Ectodermal cell (in vitro differentiated cells): ENCODE measurements around the gene UGT1A10.
"Not testable (repeated sequence)": the region's sequence is repeated elsewhere in the genome, so short reads cannot be mapped to it uniquely, and the experiment has no call there.

Experiments
- H3K27ac ChIP-seq: 2 replicates; pipeline ENCODE4 v1.7.0; 2013; ENCODE audit warnings: mild to moderate bottlenecking, low read depth, low read length; ENCODE audit not compliant: insufficient read depth, poor library complexity, severe bottlenecking
- H3K27me3 ChIP-seq: 2 replicates; pipeline ENCODE4 v1.7.0; 2013; ENCODE audit warnings: mild to moderate bottlenecking, low read length; ENCODE audit not compliant: insufficient read depth, control insufficient read depth, poor library complexity, severe bottlenecking
- H3K36me3 ChIP-seq: one replicate; pipeline ENCODE4 v1.7.0; 2013; ENCODE audit warnings: low read length; ENCODE audit not compliant: control insufficient read depth, insufficient read depth
- H3K4me1 ChIP-seq: one replicate; pipeline ENCODE4 v1.7.0; 2013; ENCODE audit warnings: low read length; ENCODE audit not compliant: control insufficient read depth, insufficient read depth
- H3K4me3 ChIP-seq: 2 replicates; pipeline ENCODE4 v1.7.0; 2013; ENCODE audit warnings: low read depth, low read length, control low read depth; ENCODE audit not compliant: insufficient read depth
- H3K9me3 ChIP-seq: 2 replicates; pipeline ENCODE4 v1.7.0; 2013; ENCODE audit warnings: mild to moderate bottlenecking, low read length, moderate library complexity; ENCODE audit not compliant: control insufficient read depth
- WGBS, 2 experiments: methylation state at CpG; one replicate each; pipeline ENCODE4 v1.1.7; 2013; ENCODE audit warnings: missing lambda C conversion rate in 2 of 2; 5-methylcytosine and 5-hydroxymethylcytosine counted together

The UGT1A10 gene

GRCh38 chr2:233654501-233654900, 18.3 kb downstream of the UGT1A10 start:
- Histone ChIP-seq H3K27ac (no peak overlapping the region), H3K27me3 (no peaks in the 10 kb centered on the region), H3K36me3 (no peaks in the 10 kb centered on the region), H3K4me3 (no peak overlapping the region), H3K9me3 (no peaks in the 10 kb centered on the region), H3K4me1 (no peaks in the 10 kb centered on the region)
- 87 to 88% methylated on average over 5 of the region's 6 CpGs for WGBS, 2 experiments

GRCh38 chr2:233655043-233655442, 18.8 kb downstream of the UGT1A10 start:
- Histone ChIP-seq H3K36me3 (no peaks in the 10 kb centered on the region), H3K4me1 (no peaks in the 10 kb centered on the region), H3K4me3 (no peak overlapping the region), H3K27me3 (no peaks in the 10 kb centered on the region), H3K27ac (no peak overlapping the region), H3K9me3 (no peaks in the 10 kb centered on the region)
- WGBS, 2 experiments = 78 to 81% methylated on average over 1 of the region's 1 CpG

GRCh38 chr2:233655943-233656342, 19.7 kb downstream of the UGT1A10 start:
- not testable (repeated sequence) for H3K27ac ChIP-seq, H3K27me3 ChIP-seq, H3K9me3 ChIP-seq, H3K4me1 ChIP-seq, H3K4me3 ChIP-seq, H3K36me3 ChIP-seq
- 89 to 100% methylated on average over 2 of the region's 3 CpGs for WGBS, 2 experiments

- Histone ChIP-seq H3K27me3 (no peaks in the 10 kb centered on the region), H3K4me1 (no peaks in the 10 kb centered on the region), H3K36me3 (no peaks in the 10 kb centered on the region), H3K4me3 (no peak overlapping the region), H3K9me3 (no peaks in the 10 kb centered on the region), H3K27ac (no peak overlapping the region)
- 95 to 96% methylated on average over 10 of the region's 10 CpGs for WGBS, 2 experiments
These were observed 20.2 kb downstream of the UGT1A10 start for GRCh38 chr2:233656443-233656842.

GRCh38 chr2:233658610-233659009, 22.4 kb downstream of the UGT1A10 start:
- Histone ChIP-seq H3K4me3 (no peak overlapping the region), H3K36me3 (no peaks in the 10 kb centered on the region), H3K27ac (no peak overlapping the region), H3K9me3 (no peaks in the 10 kb centered on the region), H3K27me3 (no peaks in the 10 kb centered on the region), H3K4me1 (no peaks in the 10 kb centered on the region)

GRCh38 chr2:233663911-233664310, 27.7 kb downstream of the UGT1A10 start:
- no peak overlapping the region for H3K4me3 ChIP-seq
- no peaks in the 10 kb centered on the region for H3K36me3 ChIP-seq
- no peaks in the 10 kb centered on the region for H3K27me3 ChIP-seq
- no peaks in the 10 kb centered on the region for H3K4me1 ChIP-seq
- H3K27ac ChIP-seq = no peak overlapping the region
- WGBS, 2 experiments = 82 to 87% methylated on average over 1 of the region's 1 CpG
- H3K9me3 ChIP-seq = no peaks in the 10 kb centered on the region

- no peaks in the 10 kb centered on the region for H3K27me3 ChIP-seq
- H3K27ac ChIP-seq = no peak overlapping the region
- no peak overlapping the region for H3K4me3 ChIP-seq
- H3K4me1 ChIP-seq = no peaks in the 10 kb centered on the region
- WGBS, 2 experiments = 96 to 98% methylated on average over 4 of the region's 4 CpGs
- H3K9me3 ChIP-seq = no peaks in the 10 kb centered on the region
- no peaks in the 10 kb centered on the region for H3K36me3 ChIP-seq
These were observed 32.5 kb downstream of the UGT1A10 start for GRCh38 chr2:233668605-233669260.

- WGBS, 2 experiments = 93 to 94% methylated on average over 5 of the region's 5 CpGs
- no peaks in the 10 kb centered on the region for H3K36me3 ChIP-seq
- H3K4me1 ChIP-seq = no peaks in the 10 kb centered on the region
- no peak within 1 kb of the TSS for H3K27ac ChIP-seq
- no peaks in the 10 kb centered on the region for H3K27me3 ChIP-seq
- H3K4me3 ChIP-seq = no peak within 1 kb of the TSS
- H3K9me3 ChIP-seq = no peaks in the 10 kb centered on the region
These were observed 35.3 kb downstream of the UGT1A10 start, which contains the start of gene UGT1A9 for GRCh38 chr2:233671290-233672161. TSS of gene UGT1A9 (plus strand) at chr2:233671898. CDS start at chr2:233671935, 37 bp downstream.

GRCh38 chr2:233672886-233673285, 36.6 kb downstream of the UGT1A10 start:
- Histone ChIP-seq H3K9me3 (no peaks in the 10 kb centered on the region), H3K36me3 (no peaks in the 10 kb centered on the region), H3K4me3 (no peak overlapping the region), H3K27me3 (no peaks in the 10 kb centered on the region), H3K27ac (no peak overlapping the region), H3K4me1 (no peaks in the 10 kb centered on the region)
- no CpG with 5 or more reads among the region's 3 CpGs for WGBS, 2 experiments

- H3K27ac ChIP-seq = no peak overlapping the region
- no peaks in the 10 kb centered on the region for H3K27me3 ChIP-seq
- no peaks in the 10 kb centered on the region for H3K36me3 ChIP-seq
- H3K9me3 ChIP-seq = no peaks in the 10 kb centered on the region
- H3K4me1 ChIP-seq = no peaks in the 10 kb centered on the region
- no peak overlapping the region for H3K4me3 ChIP-seq
These were observed 37.6 kb downstream of the UGT1A10 start for GRCh38 chr2:233673896-233674295.
